ENCODE results near the gene CERCAM. TPM values are rescaled to one million over a fixed set of nuclear protein-coding genes. Genes with fewer than 3 reads are reported as not detected.

CERCAM gene
- total and polyA plus RNA-seq, 2 of the 4 experiments (the other 2 are of a cell fraction), result 15.1 to 118 TPM

- dilution Hi-C loops (cut with HindIII; ENCODE audit: low sequenced_read_pairs, unreplicated experiment), result no loop called here
Observed at GRCh38 chr9:128374221-128374675, 46.4 kb upstream of the CERCAM start.

More at GRCh38 chr9:128374221-128374675, 46.4 kb upstream of the CERCAM start:
- Histone ChIP-seq H3K18ac (ENCODE audit: low read depth, low read length) (no peak overlapping the region), H3K9ac (ENCODE audit: low read depth, low read length) (no peak overlapping the region), H4K5ac (ENCODE audit: low read depth, low read length) (no peak overlapping the region), H2BK5ac (ENCODE audit: low read depth, low read length, poor library complexity, severe bottlenecking) (no peak overlapping the region), H2AK9ac (replicated peaks; ENCODE audit: low read depth, low read length, poor library complexity) (peak overlapping the region; percentile 62), H3K27me3 (ENCODE audit: control insufficient read depth, insufficient read depth, low read length) (no peaks in the 10 kb centered on the region), H3K27ac (ENCODE audit: insufficient read depth, low read length) (no peak overlapping the region), H4K91ac (ENCODE audit: insufficient read depth, low read depth, low read length) (no peak overlapping the region), H2AFZ (replicated peaks; ENCODE audit: low read length, poor library complexity) (no peak overlapping the region), H4K20me1 (ENCODE audit: insufficient read depth, low read length) (0 out of 2 replicates have a peak, but pooled peaks cover 4% of the 10 kb centered on the region), H2BK20ac (ENCODE audit: low read depth, low read length) (no peak overlapping the region), H3K36me3 (ENCODE audit: control insufficient read depth, insufficient read depth, low read length) (peaks cover 9% of the 10 kb centered on the region), H2BK120ac (ENCODE audit: low read depth, low read length) (no peak overlapping the region), H3K14ac (replicated peaks; ENCODE audit: low read depth, low read length) (no peak overlapping the region), H4K8ac (ENCODE audit: low read depth in 2 of 2, low read length in 2 of 2) (no peak overlapping the region), H3K4me3 (ENCODE audit: insufficient read depth, low read depth, low read length) (no peak overlapping the region), H2BK15ac (ENCODE audit: low read depth, low read length) (no peak overlapping the region), H3K4me1 (ENCODE audit: control insufficient read depth, insufficient read depth, low read length) (peaks cover 14% of the 10 kb centered on the region), H3K56ac (ENCODE audit: extremely low read depth, insufficient read depth, low read length) (no peak overlapping the region), H3K79me1 (ENCODE audit: low read depth in 1 of 2, low read length in 2 of 2) (peaks cover 36 to 81% of the 10 kb centered on the region in 2 experiments), H3K4me2 (ENCODE audit: low read depth, low read length) (no peak overlapping the region), H2AK5ac (ENCODE audit: low read depth, low read length) (no peak overlapping the region), H3K9me3 (ENCODE audit: control insufficient read depth, insufficient read depth, low read length) (no peaks in the 10 kb centered on the region), H3K9me1 (ENCODE audit: insufficient read depth, low read length) (peaks cover 12% of the 10 kb centered on the region), H3K23ac (ENCODE audit: low read depth, low read length) (no peak overlapping the region), H3K4ac (ENCODE audit: low read depth, low read length) (no peak overlapping the region)
- in situ Hi-C loops (cut with MboI; ENCODE audit: low sequenced_read_pairs) (no loop called here), intact Hi-C loops (cut with micrococcal nuclease) (no loop called here)
- ChIA-PET CTCF (no interaction called here), POLR2A (ENCODE audit: unreplicated experiment) (no interaction called here)
- TF ChIP-seq FOS (IDR thresholded peaks at IDR 0.05; ENCODE audit: low read depth, low read length) (no peak), RCOR1 (IDR thresholded peaks at IDR 0.05; ENCODE audit: insufficient replicate concordance, low read length) (no peak), RAD21 (IDR thresholded peaks at IDR 0.05; ENCODE audit: low read length) (no peak), MAZ (IDR thresholded peaks at IDR 0.05; ENCODE audit: borderline replicate concordance, low read depth, low read length) (no peak), NFE2L2 (IDR thresholded peaks at IDR 0.05; ENCODE audit: low read depth, low read length) (no peak)
- TF ChIP-seq, protein P1, sequence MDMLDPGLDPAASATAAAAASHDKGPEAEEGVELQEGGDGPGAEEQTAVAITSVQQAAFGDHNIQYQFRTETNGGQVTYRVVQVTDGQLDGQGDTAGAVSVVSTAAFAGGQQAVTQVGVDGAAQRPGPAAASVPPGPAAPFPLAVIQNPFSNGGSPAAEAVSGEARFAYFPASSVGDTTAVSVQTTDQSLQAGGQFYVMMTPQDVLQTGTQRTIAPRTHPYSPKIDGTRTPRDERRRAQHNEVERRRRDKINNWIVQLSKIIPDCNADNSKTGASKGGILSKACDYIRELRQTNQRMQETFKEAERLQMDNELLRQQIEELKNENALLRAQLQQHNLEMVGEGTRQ (IDR thresholded peaks at IDR 0.05; ENCODE audit: low read depth, low read length), result no peak
- ATAC-seq (ENCODE audit: low read depth) (no peak), DNase-seq (no peak)
- WGBS, 2 experiments (ENCODE audit: extremely low coverage in 2 of 2, insufficient read length in 1 of 2), result no CpG with 5 or more reads among the region's 9 CpGs
- no TSS peak for BruUV-seq (replicated peaks)

Data from IMR-90 (cell line).